Hypothalamus (tissue), 51 donors: ENCODE measurements around the gene GSTM4.

Experiments used
- DNase-seq, 51 donors: peaks; one replicate each; lab custom pipeline; 2025; lab: John Stamatoyannopoulos, UW

GSTM4 gene

GRCh38 chr1:109636201-109636952 is 19.5 kb upstream of the GSTM4 start:
- peak in 1 of 51 donors; percentile 46 for DNase-seq

- DNase-seq: no peak
Observed at GRCh38 chr1:109637446-109637845, 18.5 kb upstream of the GSTM4 start.

GRCh38 chr1:109639063-109639840 is 16.6 kb upstream of the GSTM4 start:
- no peak for DNase-seq

GRCh38 chr1:109639841-109640184 is 16.1 kb upstream of the GSTM4 start:
- DNase-seq: no peak

GRCh38 chr1:109640285-109640865 is 15.5 kb upstream of the GSTM4 start:
- DNase-seq: peak in 47 of 51 donors; percentile 25 to 96 (median 73)

- no peak for DNase-seq
Observed at GRCh38 chr1:109641078-109641740, 14.7 kb upstream of the GSTM4 start.

GRCh38 chr1:109641861-109642260 is 14.0 kb upstream of the GSTM4 start:
- no peak for DNase-seq

- no peak for DNase-seq
Observed at GRCh38 chr1:109642626-109643025, 13.3 kb upstream of the GSTM4 start.

GRCh38 chr1:109643385-109644230 is 12.3 kb upstream of the GSTM4 start:
- peak in 34 of 51 donors; percentile 19 to 68 (median 48) for DNase-seq

GRCh38 chr1:109644670-109645069 is 11.2 kb upstream of the GSTM4 start:
- DNase-seq: no peak

GRCh38 chr1:109649491-109649914 is 6.4 kb upstream of the GSTM4 start:
- peak in 2 of 51 donors; percentile 18 to 74 for DNase-seq

GRCh38 chr1:109650609-109651008 is 5.3 kb upstream of the GSTM4 start:
- DNase-seq: no peak

GRCh38 chr1:109652402-109652801 is 3.5 kb upstream of the GSTM4 start:
- no peak for DNase-seq

GRCh38 chr1:109653306-109653705 is 2.6 kb upstream of the GSTM4 start:
- no peak for DNase-seq

GRCh38 chr1:109654519-109654918 is 1.4 kb upstream of the GSTM4 start:
- DNase-seq: no peak

- no peak for DNase-seq
Observed at GRCh38 chr1:109657395-109657794, 1.5 kb downstream of the GSTM4 start.

- no peak for DNase-seq
Observed at GRCh38 chr1:109657970-109658369, 2.1 kb downstream of the GSTM4 start.

GRCh38 chr1:109658533-109659042 is 2.7 kb downstream of the GSTM4 start:
- no peak for DNase-seq

- no peak for DNase-seq
Observed at GRCh38 chr1:109659145-109659544, 3.2 kb downstream of the GSTM4 start.
